ENCODE measurements around the gene XIRP1. TPM values are rescaled to one million over a fixed set of nuclear protein-coding genes. Genes with fewer than 3 reads are reported as not detected.

Gene XIRP1
- total and polyA plus RNA-seq, 4 experiments from 2014 or later, result 0.03 TPM; not detected in 3

GRCh38 chr3:39210078-39210477, 17.7 kb upstream of the XIRP1 start:
- H3K27ac ChIP-seq (ENCODE audit: low read depth, low read length), result no peak overlapping the region
- peak overlapping the region in 2 of 7 donors; percentile 16 to 57 for H3K27ac Mint-ChIP-seq

GRCh38 chr3:39209329-39209970, 17.1 kb upstream of the XIRP1 start:
- no peaks in the 10 kb centered on the region for H3K27me3 ChIP-seq (ENCODE audit: insufficient read depth, low read length)
- Mint-ChIP-seq H3K27ac (peak overlapping the region in 1 of 7 donors; percentile 57), H3K36me3 (no peaks in the 10 kb centered on the region), H3K4me3 (no peak overlapping the region), H3K27me3 (no peaks in the 10 kb centered on the region), H3K9me3 (peaks cover 0 to 4% (median 0%) of the 10 kb centered on the region in 8 donors), H3K4me1 (peaks cover 0 to 7% (median 5%) of the 10 kb centered on the region in 4 donors)
- ChIA-PET POLR2A (ENCODE audit: partially characterized antibody) (no interaction called here), CTCF (ENCODE audit: partially characterized antibody) (interaction anchor here (1.1 to 6.3 kb wide), 3 partner anchors 9 to 78 kb away, joined by 3 to 42 read pairs (median 13); no protein-coding TSS in a partner anchor)
- no peak for DNase-seq
- peaks cover 12% of the 10 kb centered on the region for H3K4me1 ChIP-seq (ENCODE audit: insufficient read depth, low read length)
- H3K36me3 ChIP-seq (ENCODE audit: insufficient read depth, low read length), result no peaks in the 10 kb centered on the region
- H3K4me3 ChIP-seq (ENCODE audit: low read length in 2 of 2), result no peak overlapping the region
- H3K9me3 ChIP-seq (ENCODE audit: control insufficient read depth in 1 of 2, low read length in 2 of 2), result no peaks in the 10 kb centered on the region
- no peak overlapping the region for H3K27ac ChIP-seq (ENCODE audit: low read depth, low read length)
- intact Hi-C loops (cut with micrococcal nuclease), result no loop called here

More at GRCh38 chr3:39210078-39210477, 17.7 kb upstream of the XIRP1 start:
- POLR2A ChIA-PET (ENCODE audit: partially characterized antibody), result no interaction called here
- CTCF ChIA-PET (ENCODE audit: partially characterized antibody), result interaction anchor here (0.6 to 6.3 kb wide), 4 partner anchors 9 to 83 kb away, joined by 3 to 42 read pairs (median 3); no protein-coding TSS in a partner anchor
- Histone ChIP-seq H3K4me1 (ENCODE audit: insufficient read depth, low read length) (peaks cover 12% of the 10 kb centered on the region), H3K9me3 (ENCODE audit: control insufficient read depth in 1 of 2, low read length in 2 of 2) (no peaks in the 10 kb centered on the region), H3K27me3 (ENCODE audit: insufficient read depth, low read length) (no peaks in the 10 kb centered on the region), H3K4me3 (ENCODE audit: low read length in 2 of 2) (no peak overlapping the region), H3K36me3 (ENCODE audit: insufficient read depth, low read length) (no peaks in the 10 kb centered on the region)
- no peak for DNase-seq
- no peaks in the 10 kb centered on the region for H3K27me3 Mint-ChIP-seq
- intact Hi-C loops (cut with micrococcal nuclease), result no loop called here
- peaks cover 0 to 7% (median 5%) of the 10 kb centered on the region in 4 donors for H3K4me1 Mint-ChIP-seq
- H3K4me3 Mint-ChIP-seq, result no peak overlapping the region
- H3K36me3 Mint-ChIP-seq, result no peaks in the 10 kb centered on the region
- peaks cover 0 to 2% (median 0%) of the 10 kb centered on the region in 8 donors for H3K9me3 Mint-ChIP-seq

- DNase-seq, result peak in 4 of 5 donors; percentile 27 to 39 (median 32)
- intact Hi-C loops (cut with micrococcal nuclease), result loop anchor here (1.0 kb wide), 2 partner anchors 80 to 170 kb away; no protein-coding TSS in a partner anchor
- H3K9me3 ChIP-seq (ENCODE audit: control insufficient read depth in 1 of 2, low read length in 2 of 2), result no peaks in the 10 kb centered on the region
- no peak overlapping the region for H3K27ac Mint-ChIP-seq
- H3K27ac ChIP-seq (ENCODE audit: low read depth, low read length), result no peak overlapping the region
- ChIA-PET CTCF (ENCODE audit: partially characterized antibody) (interaction anchor here (0.7 to 7.9 kb wide), 8 partner anchors 8 to 82 kb away, joined by 3 to 100 read pairs (median 6); no protein-coding TSS in a partner anchor), POLR2A (ENCODE audit: partially characterized antibody) (no interaction called here)
- peaks cover 0 to 7% (median 5%) of the 10 kb centered on the region in 4 donors for H3K4me1 Mint-ChIP-seq
- H3K27me3 ChIP-seq (ENCODE audit: insufficient read depth, low read length), result no peaks in the 10 kb centered on the region
- no peaks in the 10 kb centered on the region for H3K36me3 Mint-ChIP-seq
- H3K4me3 Mint-ChIP-seq, result no peak overlapping the region
- peaks cover 4% of the 10 kb centered on the region in 2 donors for H3K27me3 Mint-ChIP-seq
- H3K4me3 ChIP-seq (ENCODE audit: low read length in 2 of 2), result no peak overlapping the region
- H3K9me3 Mint-ChIP-seq, result peaks cover 0 to 4% (median 0%) of the 10 kb centered on the region in 8 donors
- peaks cover 12% of the 10 kb centered on the region for H3K4me1 ChIP-seq (ENCODE audit: insufficient read depth, low read length)
- H3K36me3 ChIP-seq (ENCODE audit: insufficient read depth, low read length), result no peaks in the 10 kb centered on the region
Observed at GRCh38 chr3:39208463-39209055, 16.2 kb upstream of the XIRP1 start.

- H3K9me3 Mint-ChIP-seq, result peaks cover 0 to 4% (median 0%) of the 10 kb centered on the region in 8 donors
- peaks cover 12% of the 10 kb centered on the region for H3K4me1 ChIP-seq (ENCODE audit: insufficient read depth, low read length)
- H3K36me3 ChIP-seq (ENCODE audit: insufficient read depth, low read length), result no peaks in the 10 kb centered on the region
- no peak for DNase-seq
- intact Hi-C loops (cut with micrococcal nuclease), result loop anchor here (1.0 kb wide), 2 partner anchors 81 to 171 kb away; no protein-coding TSS in a partner anchor
- H3K9me3 ChIP-seq (ENCODE audit: control insufficient read depth in 1 of 2, low read length in 2 of 2), result no peaks in the 10 kb centered on the region
- no peak overlapping the region for H3K27ac Mint-ChIP-seq
- peaks cover 0 to 7% (median 5%) of the 10 kb centered on the region in 4 donors for H3K4me1 Mint-ChIP-seq
- H3K27me3 Mint-ChIP-seq, result peaks cover 9 to 11% of the 10 kb centered on the region in 2 donors
- no peak overlapping the region for H3K4me3 Mint-ChIP-seq
- H3K27ac ChIP-seq (ENCODE audit: low read depth, low read length), result no peak overlapping the region
- POLR2A ChIA-PET (ENCODE audit: partially characterized antibody), result no interaction called here
- no peaks in the 10 kb centered on the region for H3K36me3 Mint-ChIP-seq
- CTCF ChIA-PET (ENCODE audit: partially characterized antibody), result interaction anchor here (0.7 to 7.9 kb wide), 11 partner anchors 9 to 82 kb away, joined by 3 to 100 read pairs (median 4); no protein-coding TSS in a partner anchor
- H3K27me3 ChIP-seq (ENCODE audit: insufficient read depth, low read length), result no peaks in the 10 kb centered on the region
- no peak overlapping the region for H3K4me3 ChIP-seq (ENCODE audit: low read length in 2 of 2)
Observed at GRCh38 chr3:39207361-39208186, 15.2 kb upstream of the XIRP1 start.

DNA sequence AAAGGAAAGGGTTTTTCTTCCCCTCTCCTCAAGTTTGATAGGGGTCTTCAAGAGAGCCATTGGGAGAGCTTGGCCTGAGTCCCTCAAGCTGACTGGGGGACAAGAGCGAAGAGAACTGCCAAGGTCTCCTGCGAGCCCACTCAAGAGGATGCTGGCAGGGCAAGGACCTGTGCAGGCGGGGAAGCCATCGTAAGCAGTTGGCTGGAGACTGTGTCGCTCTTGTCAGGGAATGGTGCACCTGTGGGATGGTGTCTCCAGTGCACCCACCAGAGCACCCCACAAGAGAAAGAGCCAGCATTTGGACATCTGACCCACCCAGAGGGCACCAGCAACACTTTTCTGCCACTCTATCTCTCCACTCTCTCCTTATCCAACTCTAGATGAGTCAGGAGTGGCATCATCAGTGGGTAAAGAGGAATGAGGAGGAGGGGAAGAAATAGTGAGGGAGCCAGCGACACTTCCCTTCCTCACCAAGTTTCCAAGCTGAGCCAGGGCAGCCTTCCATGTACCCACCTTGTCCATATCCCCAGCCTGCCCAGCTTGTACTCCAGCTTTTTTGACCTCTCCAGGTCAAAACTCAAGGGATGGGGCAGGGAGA, 13.6 kb upstream of the XIRP1 start:
- Mint-ChIP-seq H3K9me3 (peaks cover 0 to 4% (median 0%) of the 10 kb centered on the region in 8 donors), H3K27me3 (peaks cover 11 to 17% of the 10 kb centered on the region in 2 donors), H3K4me1 (peaks cover 0 to 7% (median 5%) of the 10 kb centered on the region in 4 donors), H3K27ac (peak overlapping the region in 1 of 7 donors; percentile 26), H3K4me3 (no peak overlapping the region), H3K36me3 (peaks cover 0 to 3% of the 10 kb centered on the region in 2 donors)
- no peaks in the 10 kb centered on the region for H3K27me3 ChIP-seq (ENCODE audit: insufficient read depth, low read length)
- H3K4me1 ChIP-seq (ENCODE audit: insufficient read depth, low read length), result peaks cover 12% of the 10 kb centered on the region
- H3K27ac ChIP-seq (ENCODE audit: low read depth, low read length), result no peak overlapping the region
- H3K9me3 ChIP-seq (ENCODE audit: control insufficient read depth in 1 of 2, low read length in 2 of 2), result no peaks in the 10 kb centered on the region
- H3K4me3 ChIP-seq (ENCODE audit: low read length in 2 of 2), result no peak overlapping the region
- no peaks in the 10 kb centered on the region for H3K36me3 ChIP-seq (ENCODE audit: insufficient read depth, low read length)
- CTCF ChIA-PET (ENCODE audit: partially characterized antibody), result interaction anchor here (0.8 to 7.9 kb wide), 5 partner anchors 10 to 83 kb away, joined by 3 to 100 read pairs (median 3); no protein-coding TSS in a partner anchor
- intact Hi-C loops (cut with micrococcal nuclease), result no loop called here
- POLR2A ChIA-PET (ENCODE audit: partially characterized antibody), result interaction anchor here (1.1 kb wide), 1 partner anchor 11 kb away, joined by 5 read pairs; no protein-coding TSS in a partner anchor
- DNase-seq, result no peak

DNA sequence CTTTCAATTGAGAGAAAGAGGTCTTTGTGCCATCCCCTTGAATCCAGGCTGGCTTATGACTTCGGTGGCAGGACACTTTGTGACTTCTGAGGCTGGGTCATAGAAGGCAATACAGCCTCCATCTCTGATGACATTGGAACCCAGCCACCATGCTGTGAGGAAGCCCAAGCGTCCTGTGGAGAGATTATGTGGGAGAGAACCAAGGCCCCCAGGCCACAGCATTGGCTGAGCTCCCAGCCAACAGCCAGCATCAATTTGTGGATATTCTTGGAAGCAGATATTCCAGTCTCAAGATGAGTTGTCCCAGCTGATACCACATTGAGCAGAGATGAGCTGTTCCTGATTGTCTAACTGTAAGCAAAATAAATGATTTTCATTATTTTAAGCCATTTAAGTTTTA, 12.7 kb upstream of the XIRP1 start:
- no peak for DNase-seq
- no peak overlapping the region for H3K4me3 Mint-ChIP-seq
- Histone ChIP-seq H3K27ac (ENCODE audit: low read depth, low read length) (no peak overlapping the region), H3K4me1 (ENCODE audit: insufficient read depth, low read length) (peaks cover 12% of the 10 kb centered on the region), H3K27me3 (ENCODE audit: insufficient read depth, low read length) (no peaks in the 10 kb centered on the region), H3K9me3 (ENCODE audit: control insufficient read depth in 1 of 2, low read length in 2 of 2) (no peaks in the 10 kb centered on the region), H3K36me3 (ENCODE audit: insufficient read depth, low read length) (no peaks in the 10 kb centered on the region), H3K4me3 (ENCODE audit: low read length in 2 of 2) (no peak overlapping the region)
- H3K9me3 Mint-ChIP-seq, result peaks cover 0 to 4% (median 0%) of the 10 kb centered on the region in 8 donors
- CTCF ChIA-PET (ENCODE audit: partially characterized antibody), result interaction anchor here (0.8 to 7.9 kb wide), 5 partner anchors 9 to 84 kb away, joined by 3 to 100 read pairs (median 3); no protein-coding TSS in a partner anchor
- no peak overlapping the region for H3K27ac Mint-ChIP-seq
- POLR2A ChIA-PET (ENCODE audit: partially characterized antibody), result interaction anchor here (1.1 kb wide), 1 partner anchor 12 kb away, joined by 5 read pairs; no protein-coding TSS in a partner anchor
- H3K27me3 Mint-ChIP-seq, result peaks cover 11 to 20% of the 10 kb centered on the region in 2 donors
- peaks cover 0 to 7% (median 4%) of the 10 kb centered on the region in 4 donors for H3K4me1 Mint-ChIP-seq
- H3K36me3 Mint-ChIP-seq, result peaks cover 0 to 3% of the 10 kb centered on the region in 2 donors
- intact Hi-C loops (cut with micrococcal nuclease), result no loop called here

Measured in CD4-positive, alpha-beta memory T cell (primary cell).